Stimulated activated CD4-positive, alpha-beta T cell treated with anti-CD3 and anti-CD28 coated beads, Interleukin-4, amount 100 ng/mL, for 4 hours (primary cell): Measurements from ENCODE around the gene POFUT2.

Experiments used
- DNase-seq, 2 experiments: peaks; one replicate each; pipeline ENCODE4 v3.0.0-alpha.2; 2020

Gene POFUT2

GRCh38 chr21:45297329-45297728 lies 9.6 kb upstream of the POFUT2 start:
- no peak for DNase-seq

GRCh38 chr21:45296638-45297037 lies 8.9 kb upstream of the POFUT2 start:
- no peak for DNase-seq

DNA sequence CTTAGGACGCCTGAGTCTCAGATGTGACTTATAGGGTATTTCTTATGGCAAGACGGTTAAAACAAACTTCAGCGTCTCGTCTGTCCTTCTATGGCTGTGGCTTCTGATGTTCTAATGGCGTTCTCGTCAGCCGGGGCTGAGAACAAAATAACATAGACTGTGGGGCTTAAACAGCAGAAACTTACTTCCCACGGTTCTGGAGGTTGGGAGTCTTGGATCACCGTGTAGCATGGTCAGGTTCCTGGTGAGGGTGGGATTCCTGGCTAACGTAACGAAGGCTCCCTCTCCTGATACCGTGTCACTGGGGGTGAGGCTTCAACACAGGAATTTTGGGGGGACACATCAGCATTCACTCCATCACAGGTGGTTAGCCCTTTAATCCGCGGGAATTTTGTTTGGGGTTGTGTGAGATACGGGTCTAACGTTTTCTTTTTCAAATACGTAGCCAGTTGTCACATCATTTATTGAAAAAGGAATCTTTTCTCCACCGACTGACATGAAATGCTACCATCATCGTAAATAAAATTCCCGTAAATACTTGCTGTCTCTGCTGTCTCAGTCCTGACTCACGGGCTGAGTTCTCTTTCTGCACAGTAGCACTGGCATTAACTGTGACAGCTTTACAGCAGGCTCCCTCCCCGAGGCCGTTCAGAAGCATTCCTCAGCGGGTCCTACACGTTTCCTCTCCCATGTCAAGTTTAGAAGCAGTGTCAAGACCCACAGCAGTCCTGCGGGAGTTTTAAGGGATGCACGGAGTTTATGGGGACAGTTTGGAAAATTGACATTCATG lies 8.1 kb upstream of the POFUT2 start:
- no peak for DNase-seq

DNA sequence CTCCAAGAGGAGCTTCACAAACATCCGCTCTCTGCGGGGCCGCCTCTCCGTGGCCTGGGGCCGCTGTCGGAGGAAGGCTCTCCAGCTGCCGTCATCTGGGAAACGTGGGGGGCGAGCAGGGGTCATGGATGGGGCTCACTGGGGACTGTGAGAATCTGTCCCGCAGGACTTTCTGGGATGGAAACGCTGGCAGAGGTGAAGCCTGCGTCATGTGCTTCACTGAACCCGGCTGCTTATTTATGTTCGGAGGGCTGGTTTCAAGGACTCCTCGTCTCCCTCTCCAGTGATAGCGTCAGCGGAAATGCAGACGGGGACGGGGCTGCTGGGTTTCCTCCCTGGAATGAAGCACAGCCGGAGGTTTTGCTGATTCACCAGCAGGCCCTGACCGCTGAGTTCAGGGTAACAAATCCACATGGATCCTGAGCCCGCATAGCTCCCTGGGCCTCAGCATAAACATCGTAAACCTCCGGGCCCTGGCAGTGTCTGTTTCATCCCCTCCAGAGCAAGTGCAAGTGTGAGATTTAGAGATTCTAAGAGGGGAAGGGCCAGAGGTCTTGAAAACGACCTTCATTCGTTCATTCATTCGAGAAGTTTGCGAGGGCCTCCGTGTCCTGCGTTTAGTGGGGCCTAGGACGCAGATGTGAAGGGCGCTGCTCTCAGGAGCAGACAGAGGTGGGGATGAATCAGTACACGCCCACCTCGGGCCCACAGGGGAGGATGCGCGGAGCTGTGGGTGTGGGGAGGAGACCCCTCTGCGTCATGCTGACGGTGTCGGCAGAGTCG lies 7.0 kb upstream of the POFUT2 start:
- no peak for DNase-seq

DNA sequence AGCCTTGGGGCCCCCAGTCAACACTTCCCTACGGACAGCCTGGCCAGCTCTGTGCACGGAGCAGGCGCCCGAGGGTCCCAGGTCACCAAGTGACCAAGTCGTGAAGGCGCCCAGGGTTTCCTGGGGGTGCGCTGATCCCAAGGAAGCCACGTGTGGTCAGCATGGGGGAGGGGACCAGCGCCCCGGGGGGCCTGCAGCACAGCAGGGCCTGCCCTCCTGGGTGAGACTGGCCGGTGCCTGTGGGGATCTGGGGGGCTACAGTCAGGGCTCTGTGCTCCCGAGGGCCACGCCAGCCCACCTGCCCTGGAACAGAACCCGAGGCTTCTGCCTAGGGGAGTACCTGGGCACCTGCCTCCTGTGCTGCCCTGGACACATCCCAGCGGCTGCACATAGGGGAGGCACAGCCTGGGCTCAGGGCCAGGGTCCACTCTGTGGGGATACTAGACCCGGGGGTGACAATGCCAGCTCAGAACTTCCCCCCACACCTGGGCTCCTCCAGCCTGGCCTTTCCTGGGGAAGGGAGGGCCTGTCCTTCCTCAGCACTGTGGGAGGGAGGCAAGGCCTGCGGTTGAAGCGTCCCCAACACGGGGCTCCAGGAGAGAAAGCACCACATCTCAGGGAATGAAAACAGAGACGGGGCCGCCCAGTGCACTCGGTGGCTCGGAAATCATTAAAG lies 6.2 kb upstream of the POFUT2 start:
- no peak for DNase-seq

DNA sequence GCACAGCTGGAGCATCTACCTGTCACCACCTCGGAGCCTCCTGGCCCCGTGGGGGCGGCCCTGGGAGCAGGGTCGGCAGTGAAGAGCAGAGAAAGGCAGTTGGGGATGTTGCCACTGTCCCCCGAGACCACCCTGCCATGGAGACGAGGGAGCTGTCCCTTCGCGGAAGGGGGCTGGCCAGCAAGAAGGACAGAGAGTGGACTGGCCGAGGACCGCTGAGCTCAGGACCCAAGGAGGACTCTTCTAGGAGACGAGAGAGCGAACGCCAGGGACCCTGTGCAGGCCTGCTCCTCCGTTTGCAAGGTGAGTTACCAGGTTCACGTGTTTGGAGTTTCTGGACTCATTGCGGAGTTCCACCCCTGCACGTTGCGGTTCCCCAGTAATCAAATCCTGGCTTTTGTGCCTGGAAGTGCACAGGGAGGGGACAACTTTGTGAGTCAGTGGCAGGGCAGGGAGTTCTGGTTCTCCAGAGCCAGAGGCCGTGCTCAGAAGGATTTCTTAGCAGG lies 5.6 kb upstream of the POFUT2 start:
- no peak for DNase-seq

- DNase-seq, result peak; percentile 62 to 70
Measured at GRCh38 chr21:45292399-45293219, 4.9 kb upstream of the POFUT2 start.

GRCh38 chr21:45291613-45292398 lies 4.1 kb upstream of the POFUT2 start:
- no peak for DNase-seq

DNA sequence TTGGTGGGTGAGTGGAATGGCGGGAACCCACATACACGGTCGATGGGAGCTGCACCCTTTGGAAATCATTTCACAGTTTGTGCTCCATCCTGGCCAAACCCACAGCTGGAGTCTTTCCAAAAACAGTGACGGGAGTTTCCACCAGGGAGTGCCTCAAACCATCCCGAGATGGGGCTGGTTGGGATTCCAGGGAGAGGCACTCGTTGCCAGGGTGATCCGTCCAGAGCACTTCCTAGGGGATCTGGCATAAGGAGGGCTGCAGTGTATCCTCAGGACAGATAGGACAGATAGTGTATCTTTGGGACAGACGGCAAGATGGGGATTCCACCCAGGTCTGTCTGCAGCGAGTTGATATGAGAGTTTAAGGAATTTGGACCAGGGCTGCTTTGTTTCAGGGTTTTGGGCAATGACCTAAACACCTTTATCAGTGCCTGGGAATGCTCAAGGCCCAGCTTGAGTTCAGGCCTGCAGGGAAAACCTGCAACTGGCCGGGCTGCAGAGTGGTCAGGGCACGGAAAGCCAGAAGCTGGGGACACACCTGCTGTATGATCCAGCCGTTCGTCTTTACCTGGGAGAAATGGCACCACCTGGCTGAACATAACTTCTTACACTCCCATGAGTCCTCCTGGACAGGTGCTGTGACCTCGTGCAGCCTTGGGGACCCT lies 3.4 kb upstream of the POFUT2 start:
- no peak for DNase-seq

DNA sequence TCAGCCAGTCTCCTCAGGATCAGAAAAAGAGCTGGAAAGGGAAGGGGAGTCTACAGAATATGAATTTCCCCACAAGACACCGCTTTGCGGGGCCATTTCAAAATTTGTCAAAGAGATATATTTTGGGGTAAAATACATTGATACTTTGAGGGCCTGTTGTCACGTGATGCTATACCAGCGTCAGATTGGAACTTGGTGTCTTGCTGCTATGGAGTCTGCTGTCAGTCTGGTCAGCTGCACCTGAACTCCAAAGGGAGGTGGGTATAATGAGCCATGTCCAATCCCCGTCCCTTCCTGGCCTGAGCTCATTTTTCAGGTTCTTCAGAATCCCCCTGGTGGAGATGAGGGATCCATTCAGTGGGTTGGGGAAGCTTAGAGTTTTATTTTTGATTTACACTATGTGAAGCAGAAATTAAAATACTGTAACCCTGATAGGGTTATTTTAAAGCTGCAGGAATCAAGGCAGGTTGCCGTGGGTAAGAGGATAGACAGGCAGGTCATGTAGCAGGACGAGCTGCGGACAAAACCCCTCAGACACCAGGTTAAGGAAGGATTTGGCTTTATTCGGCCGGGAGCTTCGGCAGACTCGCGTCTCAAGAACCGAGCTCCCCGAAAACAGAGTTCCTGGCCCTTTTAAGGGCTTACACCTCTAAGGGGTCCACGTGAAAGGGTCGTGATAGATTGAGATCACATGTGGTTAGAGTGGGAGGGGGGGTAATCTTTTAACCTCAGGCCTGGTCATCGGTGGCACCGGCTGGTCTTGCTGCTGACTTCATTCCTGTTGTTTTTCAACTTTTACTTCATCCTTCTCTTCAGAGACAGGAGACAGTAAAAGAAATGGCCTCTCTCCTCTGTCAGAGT lies 2.2 kb upstream of the POFUT2 start:
- no peak for DNase-seq

- DNase-seq, result no peak
Measured at GRCh38 chr21:45289134-45289533, 1.4 kb upstream of the POFUT2 start.

DNA sequence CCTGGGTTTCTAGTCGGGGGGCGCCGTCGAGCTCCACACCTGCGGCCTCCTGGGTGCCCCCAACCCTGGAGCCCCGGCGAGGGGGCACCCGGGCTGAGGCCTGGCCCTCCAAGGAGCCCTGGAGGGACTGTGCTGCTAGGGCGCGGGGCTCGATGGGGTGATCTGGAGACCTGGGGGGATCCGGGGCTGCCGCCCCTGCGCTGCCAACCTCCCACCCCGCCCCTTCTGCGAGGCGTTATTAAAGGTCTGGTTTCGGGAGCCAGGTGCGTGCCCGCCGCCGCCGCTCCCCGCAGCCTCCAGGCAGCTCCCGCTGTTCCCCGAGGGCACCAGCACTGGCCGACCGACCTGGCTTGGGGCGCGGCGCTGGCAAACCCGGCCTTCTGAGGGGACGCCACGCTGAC lies 746 bp upstream of the POFUT2 start:
- DNase-seq, result no peak

DNA sequence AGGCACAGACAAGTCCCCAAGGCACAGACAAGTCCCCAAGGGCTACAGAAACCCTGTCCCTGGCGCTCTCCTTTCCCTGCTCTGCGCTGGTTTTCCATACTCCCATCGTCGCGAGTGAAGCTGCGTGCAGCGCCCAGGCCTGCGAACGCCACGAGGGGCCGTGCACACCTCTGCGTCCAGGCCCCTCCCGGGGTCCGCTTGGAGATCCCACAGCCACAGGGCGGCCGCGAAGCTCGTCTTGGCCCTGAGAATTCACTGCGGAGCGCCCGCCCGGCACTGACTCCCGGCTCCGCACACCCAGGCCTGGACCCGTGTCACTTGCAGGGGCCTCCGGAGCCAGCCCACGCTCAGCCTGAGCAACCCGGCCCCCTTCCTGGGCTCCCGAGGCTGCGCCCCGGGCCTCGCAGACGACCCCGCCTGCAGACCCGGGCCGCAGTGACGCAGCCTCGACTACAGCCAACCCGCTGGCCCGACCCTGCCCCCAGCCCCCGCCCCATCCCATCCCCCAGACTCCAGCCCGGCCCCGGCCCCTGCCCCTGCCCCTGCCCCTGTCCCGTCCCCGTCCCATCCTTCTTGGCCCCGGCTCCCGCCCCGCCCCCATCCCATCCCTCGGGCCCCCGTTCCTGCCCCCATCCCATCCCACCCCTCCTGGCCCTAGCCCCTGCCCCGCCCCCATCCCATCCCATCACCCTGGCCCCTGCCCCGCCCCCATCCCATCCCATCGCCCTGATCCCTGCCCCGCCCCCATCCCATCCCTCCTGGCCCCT lies 841 bp downstream of the POFUT2 start:
- no peak for DNase-seq

DNA sequence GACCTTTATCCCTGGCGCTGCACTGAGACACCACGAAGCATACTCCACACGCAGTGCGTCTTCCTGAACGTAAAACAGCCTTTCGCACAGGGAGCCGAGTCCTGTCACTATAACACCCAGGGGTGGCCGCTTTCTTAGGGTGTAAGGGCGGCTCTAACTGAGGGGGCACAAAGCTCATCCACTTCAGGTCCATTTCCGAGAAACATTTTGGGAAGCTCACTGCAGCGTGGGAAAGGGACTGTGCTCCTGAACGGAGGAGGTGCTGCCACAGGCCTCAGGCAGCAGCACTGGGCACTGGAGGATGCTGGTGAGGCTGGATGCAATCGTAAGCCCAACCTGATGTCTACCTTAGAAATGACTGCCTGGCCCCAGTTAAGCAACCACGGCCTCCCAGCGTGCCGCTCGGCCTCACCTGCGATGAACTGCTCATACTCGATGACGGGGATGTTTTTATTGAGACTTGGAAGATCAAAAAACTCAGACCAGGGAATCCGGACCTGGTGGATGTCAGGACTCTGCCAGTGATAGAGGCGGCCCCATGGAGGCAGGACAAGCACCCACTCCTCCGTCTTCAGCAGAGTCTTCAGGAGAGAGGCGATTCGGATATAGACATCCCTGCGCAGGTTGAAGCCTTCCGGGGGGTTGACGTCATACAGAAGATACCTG lies 2.3 kb downstream of the POFUT2 start:
- DNase-seq, result no peak

DNA sequence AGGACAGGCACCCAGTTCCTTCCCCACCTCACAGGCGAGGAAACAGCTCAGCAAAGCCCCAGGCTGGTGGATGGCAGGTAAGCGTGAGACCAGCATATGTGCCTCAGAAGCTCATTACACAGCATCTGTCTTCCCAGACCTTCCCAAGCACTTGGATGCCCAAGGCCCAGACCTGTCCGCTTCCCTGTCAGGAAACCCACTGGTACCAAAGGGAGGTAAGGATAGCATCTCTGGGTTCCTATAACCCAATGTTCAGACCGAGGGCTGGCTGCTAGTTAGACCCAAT lies 3.3 kb downstream of the POFUT2 start:
- no peak for DNase-seq

DNA sequence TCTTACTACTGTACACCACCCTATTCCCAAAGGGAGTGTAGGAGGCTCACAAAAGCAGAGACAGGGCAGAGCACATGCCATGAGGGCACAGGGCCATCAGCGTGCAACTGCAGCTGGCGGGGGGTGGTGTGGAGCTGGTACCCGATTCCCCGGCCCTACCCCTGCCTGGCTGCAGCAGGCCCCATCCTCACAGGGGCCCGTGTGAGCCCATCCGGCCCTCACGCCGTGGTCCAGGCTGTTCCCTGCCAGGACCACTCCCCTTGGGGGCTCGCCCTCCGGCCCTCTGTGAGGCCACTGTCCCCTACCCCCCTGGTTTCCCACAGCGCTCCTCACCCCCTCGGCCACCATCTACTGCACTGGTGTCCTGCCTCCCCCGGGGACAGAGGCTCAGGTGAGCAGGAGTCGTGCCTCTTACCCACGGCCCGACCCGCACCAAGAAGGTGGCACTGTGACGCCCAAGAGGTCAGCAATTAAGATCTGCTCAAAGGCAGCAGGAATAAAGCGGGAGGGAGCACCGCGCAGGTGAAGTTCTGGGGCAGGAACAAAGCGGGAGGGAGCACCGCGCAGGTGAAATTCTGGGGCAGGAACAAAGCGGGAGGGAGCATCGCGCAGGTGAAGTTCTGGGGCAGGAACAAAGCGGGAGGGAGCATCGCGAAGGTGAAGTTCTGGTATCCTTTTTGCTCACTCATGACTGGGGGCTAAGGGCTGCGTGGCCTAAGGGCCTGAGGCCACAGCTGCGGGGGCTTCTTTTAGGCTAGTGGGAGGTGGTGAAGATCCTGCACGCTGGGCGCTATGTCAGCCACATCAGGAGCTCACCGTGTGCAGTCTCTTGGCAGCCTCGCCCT lies 3.9 kb downstream of the POFUT2 start:
- DNase-seq, result no peak

- DNase-seq, result no peak
Measured at GRCh38 chr21:45283035-45283610, 4.6 kb downstream of the POFUT2 start.
